DND-41 (cell line): ENCODE measurements around the gene PTPRJ.
A peak's percentile ranks its signal among the peaks of the same experiment; 100 is the strongest.

ENCODE experiments used
- ATAC-seq: fragments of 200-7000 bp; cut with Tn5 transposase; 3 replicates; pipeline ENCODE4 v1.9.1; 2021; ENCODE audit warnings: low read depth; ENCODE audit not compliant: insufficient read depth
- DNase-seq: peaks from one replicate; pipeline ENCODE4 v3.0.0-alpha.2; 2020
- H2AFZ ChIP-seq: 2 replicates; pipeline ENCODE4 v1.6.0; 2012; ENCODE audit warnings: low read depth, low read length
- H3K27ac ChIP-seq: 2 replicates; pipeline ENCODE4 v1.5.1; 2012; ENCODE audit warnings: low read length, inconsistent platforms
- H3K27me3 ChIP-seq: fragments of 200-600 bp; sonication (generic); 2 replicates; pipeline ENCODE4 v1.6.0; 2012; ENCODE audit warnings: low read length, mild to moderate bottlenecking, inconsistent platforms; ENCODE audit not compliant: insufficient read depth, poor library complexity
- H3K36me3 ChIP-seq: 2 replicates; pipeline ENCODE4 v1.5.1; 2012; ENCODE audit warnings: low read length, inconsistent platforms; ENCODE audit not compliant: insufficient read depth
- H3K4me1 ChIP-seq: 2 replicates; pipeline ENCODE4 v1.5.1; 2012; ENCODE audit warnings: mild to moderate bottlenecking, low read length; ENCODE audit not compliant: insufficient read depth
- H3K4me2 ChIP-seq: 2 replicates; pipeline ENCODE4 v1.6.0; 2012; ENCODE audit warnings: mild to moderate bottlenecking, moderate library complexity, low read length, inconsistent platforms; ENCODE audit not compliant: insufficient read depth
- H3K4me3 ChIP-seq, 2 experiments: fragments of 200-600 bp in 1 of 2; shearing (Covaris generic) in 1 of 2; 2 replicates each; pipeline ENCODE4 v1.5.1; 2012 to 2016; ENCODE audit warnings: inconsistent platforms in 2 of 2, low read length in 2 of 2, mild to moderate bottlenecking in 2 of 2, low read depth in 1 of 2, moderate library complexity in 1 of 2
- H3K79me2 ChIP-seq: 2 replicates; pipeline ENCODE4 v1.6.0; 2012; ENCODE audit warnings: low read length, inconsistent platforms; ENCODE audit not compliant: insufficient read depth
- H3K9ac ChIP-seq: 2 replicates; pipeline ENCODE4 v1.6.0; 2012; ENCODE audit warnings: low read depth, mild to moderate bottlenecking, inconsistent platforms, low read length, moderate library complexity
- H3K9me3 ChIP-seq: 2 replicates; pipeline ENCODE4 v1.5.1; 2012; ENCODE audit warnings: low read length, moderate library complexity, mild to moderate bottlenecking, inconsistent platforms; ENCODE audit not compliant: insufficient read depth, severe bottlenecking
- H4K20me1 ChIP-seq: 2 replicates; pipeline ENCODE4 v1.6.0; 2012; ENCODE audit warnings: low read length; ENCODE audit not compliant: insufficient read depth
- CTCF ChIP-seq: IDR thresholded peaks from 2 replicates; pipeline ENCODE4 v1.5.1; 2012; ENCODE audit warnings: borderline replicate concordance, low read length, moderate library complexity, mild to moderate bottlenecking; ENCODE audit not compliant: poor library complexity, severe bottlenecking; ENCODE audit errors: extremely low read depth
- EZH2 ChIP-seq: IDR thresholded peaks from 3 replicates; pipeline ENCODE4 v1.6.1; 2012; ENCODE audit warnings: borderline replicate concordance, low read depth, mild to moderate bottlenecking, moderate library complexity, low read length, inconsistent platforms; ENCODE audit not compliant: severe bottlenecking

The PTPRJ gene

GRCh38 chr11:47977623-47978022 lies 2.7 kb upstream of the PTPRJ start:
- H3K27me3 ChIP-seq: peaks cover 25% of the 10 kb centered on the region
- H3K4me1 ChIP-seq: peaks cover 9% of the 10 kb centered on the region
- H3K27ac ChIP-seq: no peak overlapping the region
- H3K9ac ChIP-seq: no peak overlapping the region
- peaks cover 2% of the 10 kb centered on the region; the same call in 1 of the 2 replicates for H4K20me1 ChIP-seq
- H3K79me2 ChIP-seq: no peaks in the 10 kb centered on the region
- no peak overlapping the region for H3K4me3 ChIP-seq
- no peak for TF ChIP-seq EZH2
- no peak for TF ChIP-seq CTCF
- H3K9me3 ChIP-seq: no peaks in the 10 kb centered on the region
- no peak for ATAC-seq
- DNase-seq: no peak
- H3K4me2 ChIP-seq: no peak overlapping the region
- no peak overlapping the region for H2AFZ ChIP-seq
- no peaks in the 10 kb centered on the region for H3K36me3 ChIP-seq

DNA sequence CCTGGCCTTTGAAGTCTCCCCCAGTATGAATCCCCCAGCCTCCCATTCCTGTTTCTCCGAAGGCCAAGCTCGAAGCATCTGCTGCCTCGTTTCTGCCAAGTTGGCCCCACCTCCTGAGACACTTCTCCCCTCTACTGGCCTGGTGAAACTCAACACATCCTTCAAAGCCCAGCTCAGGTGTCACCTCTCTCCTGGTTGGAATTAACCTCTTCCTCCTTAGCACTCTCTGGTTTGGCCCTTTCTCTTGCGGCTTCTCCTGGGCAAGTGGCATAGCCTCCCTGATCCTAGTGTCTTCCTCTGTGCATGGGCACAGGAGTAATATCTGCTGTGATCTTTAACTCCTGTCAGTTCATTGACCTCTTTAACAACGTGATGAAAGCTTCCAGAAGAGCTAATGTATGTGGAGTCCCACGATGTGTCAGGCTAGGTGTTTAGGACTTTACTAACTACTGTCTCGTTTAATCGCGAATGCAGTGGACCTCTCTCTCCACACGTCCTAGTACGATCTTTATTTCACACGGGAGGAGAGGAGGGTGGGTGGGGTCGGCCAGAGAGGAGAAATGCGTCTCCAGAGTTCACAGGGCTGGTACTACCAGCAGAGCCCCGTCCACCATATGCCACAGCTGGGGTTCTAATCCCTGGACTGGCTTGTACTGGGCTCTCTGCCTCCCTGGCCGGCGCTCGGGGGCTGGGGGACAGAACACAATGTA lies 826 bp upstream of the PTPRJ start:
- no peak overlapping the region for H3K9ac ChIP-seq
- DNase-seq (no peak), ATAC-seq (no peak)
- H2AFZ ChIP-seq: no peak overlapping the region
- H3K79me2 ChIP-seq: no peaks in the 10 kb centered on the region
- 0 out of 4 replicates have a peak overlapping the region, but pooled peaks of 1 of the 2 experiments have one; percentile 60 for H3K4me3 ChIP-seq
- peak overlapping the region; percentile 84; the same call in 1 of the 2 replicates for H3K4me2 ChIP-seq
- H3K36me3 ChIP-seq: no peaks in the 10 kb centered on the region
- peaks cover 9% of the 10 kb centered on the region for H3K4me1 ChIP-seq
- peaks cover 25% of the 10 kb centered on the region for H3K27me3 ChIP-seq
- no peaks in the 10 kb centered on the region for H3K9me3 ChIP-seq
- peaks cover 2% of the 10 kb centered on the region; the same call in 1 of the 2 replicates for H4K20me1 ChIP-seq
- TF ChIP-seq EZH2 (no peak), CTCF (no peak)
- no peak overlapping the region for H3K27ac ChIP-seq

GRCh38 chr11:47980907-47981621 lies 705 bp downstream of the PTPRJ start:
- H3K36me3 ChIP-seq: no peaks in the 10 kb centered on the region
- H4K20me1 ChIP-seq: peaks cover 2% of the 10 kb centered on the region; the same call in 1 of the 2 replicates
- H3K4me2 ChIP-seq: peak overlapping the region; percentile 84
- peak; percentile 81 for TF ChIP-seq EZH2
- no peak for TF ChIP-seq CTCF
- DNase-seq (no peak), ATAC-seq (peak; percentile 46)
- H3K9me3 ChIP-seq: no peaks in the 10 kb centered on the region
- peaks cover 9% of the 10 kb centered on the region for H3K4me1 ChIP-seq
- peak overlapping the region; percentile 22 to 60; a peak in 3 of 4 replicates for H3K4me3 ChIP-seq
- H3K27me3 ChIP-seq: peaks cover 25% of the 10 kb centered on the region
- H3K27ac ChIP-seq: no peak overlapping the region
- peak overlapping the region; percentile 59 for H3K9ac ChIP-seq
- no peaks in the 10 kb centered on the region for H3K79me2 ChIP-seq
- H2AFZ ChIP-seq: peak overlapping the region; percentile 68
